H9 (cell line): ENCODE results near the gene SDHAF4. TPM values are rescaled to one million over a fixed set of nuclear protein-coding genes. Genes with fewer than 3 reads are reported as not detected.

Experiments
- DNase-seq: peaks from one replicate; pipeline ENCODE4 v3.0.0-alpha.2; 2017
- H2AFZ ChIP-seq: one replicate; pipeline ENCODE4 v1.6.1; 2013; ENCODE audit warnings: mild to moderate bottlenecking, low read length, control low read depth, moderate library complexity
- H2AK5ac ChIP-seq: 2 replicates; pipeline ENCODE4 v1.6.1; 2013; ENCODE audit warnings: low read length, control low read depth, mixed read lengths; ENCODE audit not compliant: insufficient read length
- H2BK120ac ChIP-seq: one replicate; pipeline ENCODE4 v1.6.1; 2013; ENCODE audit warnings: low read depth, mild to moderate bottlenecking, low read length, control low read depth, inconsistent platforms; ENCODE audit not compliant: poor library complexity, severe bottlenecking
- H2BK12ac ChIP-seq: 2 replicates; pipeline ENCODE4 v1.6.1; 2013; ENCODE audit warnings: low read length, control low read depth, mixed read lengths, low read depth; ENCODE audit not compliant: insufficient read length
- H2BK15ac ChIP-seq: 2 replicates; pipeline ENCODE4 v1.6.1; 2013; ENCODE audit warnings: low read depth, low read length, control low read depth
- H2BK20ac ChIP-seq: one replicate; pipeline ENCODE4 v1.6.1; 2013; ENCODE audit warnings: low read depth, mild to moderate bottlenecking, low read length, control low read depth, inconsistent platforms; ENCODE audit not compliant: poor library complexity, severe bottlenecking
- H2BK5ac ChIP-seq: 2 replicates; pipeline ENCODE4 v1.6.1; 2013; ENCODE audit warnings: low read length, control low read depth, mixed read lengths; ENCODE audit not compliant: insufficient read length
- H3K14ac ChIP-seq: 2 replicates; pipeline ENCODE4 v1.6.1; 2013; ENCODE audit warnings: low read length, control low read depth; ENCODE audit not compliant: insufficient read depth
- H3K18ac ChIP-seq: 2 replicates; pipeline ENCODE4 v1.6.1; 2013; ENCODE audit warnings: low read depth, mild to moderate bottlenecking, mixed read lengths, low read length, control low read depth; ENCODE audit not compliant: insufficient read length
- H3K23ac ChIP-seq: 2 replicates; pipeline ENCODE4 v1.6.1; 2013; ENCODE audit warnings: low read length, control low read depth, mixed read lengths, low read depth; ENCODE audit not compliant: insufficient read length
- H3K23me2 ChIP-seq: 2 replicates; pipeline ENCODE4 v1.6.1; 2013; ENCODE audit warnings: low read depth, mild to moderate bottlenecking, mixed read lengths, low read length, control low read depth; ENCODE audit not compliant: insufficient read length, poor library complexity, severe bottlenecking
- H3K27ac ChIP-seq: 2 replicates; pipeline ENCODE4 v1.5.1; 2013; ENCODE audit warnings: low read length, control low read depth, mixed read lengths, low read depth; ENCODE audit not compliant: insufficient read length
- H3K27me3 ChIP-seq: 2 replicates; pipeline ENCODE4 v1.6.1; 2013; ENCODE audit warnings: low read length, control low read depth, inconsistent platforms; ENCODE audit not compliant: insufficient read depth
- H3K4ac ChIP-seq: 2 replicates; pipeline ENCODE4 v1.6.1; 2013; ENCODE audit warnings: low read depth, mild to moderate bottlenecking, control low read depth, inconsistent platforms, low read length, moderate library complexity
- H3K4me1 ChIP-seq: 2 replicates; pipeline ENCODE4 v1.6.1; 2013; ENCODE audit warnings: low read length, control low read depth, inconsistent platforms; ENCODE audit not compliant: insufficient read depth
- H3K4me2 ChIP-seq: 2 replicates; pipeline ENCODE4 v1.6.1; 2013; ENCODE audit warnings: low read length, control low read depth, mixed read lengths; ENCODE audit not compliant: insufficient read length, insufficient read depth
- H3K56ac ChIP-seq: 2 replicates; pipeline ENCODE4 v1.6.1; 2013; ENCODE audit warnings: low read depth, mild to moderate bottlenecking, mixed read lengths, low read length, control low read depth; ENCODE audit not compliant: insufficient read length
- H3K79me1 ChIP-seq: 2 replicates; pipeline ENCODE4 v1.6.1; 2013; ENCODE audit warnings: low read depth, mild to moderate bottlenecking, moderate library complexity, low read length, control low read depth, inconsistent platforms; ENCODE audit not compliant: insufficient read depth, poor library complexity, severe bottlenecking
- H3K79me2 ChIP-seq: 2 replicates; pipeline ENCODE4 v1.6.1; 2013; ENCODE audit warnings: low read length, control low read depth, inconsistent platforms; ENCODE audit not compliant: insufficient read depth
- H3K9ac ChIP-seq: 2 replicates; pipeline ENCODE4 v1.6.1; 2013; ENCODE audit warnings: low read length, control low read depth, mixed read lengths; ENCODE audit not compliant: insufficient read length; ENCODE audit errors: extremely low read depth
- H3K9me3 ChIP-seq: one replicate; pipeline ENCODE4 v1.6.1; 2013; ENCODE audit warnings: low read depth, low read length, inconsistent platforms; ENCODE audit not compliant: control insufficient read depth
- H3T11ph ChIP-seq: one replicate; pipeline ENCODE4 v1.6.1; 2013; ENCODE audit warnings: mild to moderate bottlenecking, low read length, control low read depth, inconsistent platforms
- H4K20me1 ChIP-seq: one replicate; pipeline ENCODE4 v1.6.1; 2013; ENCODE audit not compliant: control insufficient read depth, insufficient read length, insufficient read depth
- H4K5ac ChIP-seq: 2 replicates; pipeline ENCODE4 v1.6.1; 2013; ENCODE audit warnings: low read depth, mild to moderate bottlenecking, mixed read lengths, low read length, control low read depth; ENCODE audit not compliant: insufficient read length
- H4K8ac ChIP-seq: replicated peaks from 2 replicates; pipeline ENCODE4 v1.6.1; 2013; ENCODE audit warnings: low read length, control low read depth, mixed read lengths, low read depth; ENCODE audit not compliant: insufficient read length
- H4K91ac ChIP-seq: 2 replicates; pipeline ENCODE4 v1.6.1; 2013; ENCODE audit warnings: low read depth, mild to moderate bottlenecking, moderate library complexity, mixed read lengths, low read length, control low read depth; ENCODE audit not compliant: insufficient read length
- H3K27ac Mint-ChIP-seq, 3 experiments: 2 replicates in 2 of 3; 3 replicates in 1 of 3; pipeline ENCODE4 v1.8.0; 2020 to 2021; ENCODE audit warnings: mixed read lengths in 3 of 3, mild to moderate bottlenecking in 1 of 3, moderate library complexity in 1 of 3
- H3K27me3 Mint-ChIP-seq: 2 replicates; pipeline ENCODE4 v1.8.0; 2021; ENCODE audit warnings: low read depth, mild to moderate bottlenecking, moderate library complexity, mixed read lengths
- H3K36me3 Mint-ChIP-seq, 3 experiments: 2 replicates in 2 of 3; 3 replicates in 1 of 3; pipeline ENCODE4 v1.8.0; 2020 to 2021; ENCODE audit warnings: low read depth in 3 of 3, mixed read lengths in 3 of 3; ENCODE audit not compliant: insufficient read depth in 1 of 3
- H3K4me1 Mint-ChIP-seq, 2 experiments: 2 replicates each; pipeline ENCODE4 v1.8.0; 2020; ENCODE audit warnings: mixed read lengths in 2 of 2
- H3K4me3 Mint-ChIP-seq, 2 experiments: 2 replicates in 1 of 2; 3 replicates in 1 of 2; pipeline ENCODE4 v1.8.0; 2020 to 2021; ENCODE audit warnings: mild to moderate bottlenecking in 2 of 2, mixed read lengths in 2 of 2, moderate library complexity in 1 of 2
- H3K9me3 Mint-ChIP-seq, 2 experiments: 2 replicates in 1 of 2; 3 replicates in 1 of 2; pipeline ENCODE4 v1.8.0; 2020; ENCODE audit warnings: mild to moderate bottlenecking in 2 of 2, mixed read lengths in 2 of 2, moderate library complexity in 1 of 2
- WGBS: extraction: QIAGEN DNeasy Blood & Tissue Kit; methylation state at CpG from one replicate; pipeline ENCODE4 v1.1.7; 2013; ENCODE audit warnings: missing lambda C conversion rate, low lambda C conversion rate, mixed read lengths; ENCODE audit not compliant: insufficient read length; ENCODE audit errors: extremely low coverage; 5-methylcytosine and 5-hydroxymethylcytosine counted together
- total RNA-seq: library from RNA; stranded (reverse); gene quantifications from 2 replicates; pipeline ENCODE4 v1.2.1, GENCODE V29; 2021
- TF ChIP-seq, protein P1 (sequence below): fragments of 200-600 bp; sonication (generic); conservative IDR thresholded peaks from 3 replicates; pipeline ENCODE4 v1.8.0; 2021; ENCODE audit warnings: antibody characterized with exemption, mild to moderate bottlenecking

The SDHAF4 gene
- total RNA-seq, 1 experiment from 2014 or later = 9.2 TPM

DNA sequence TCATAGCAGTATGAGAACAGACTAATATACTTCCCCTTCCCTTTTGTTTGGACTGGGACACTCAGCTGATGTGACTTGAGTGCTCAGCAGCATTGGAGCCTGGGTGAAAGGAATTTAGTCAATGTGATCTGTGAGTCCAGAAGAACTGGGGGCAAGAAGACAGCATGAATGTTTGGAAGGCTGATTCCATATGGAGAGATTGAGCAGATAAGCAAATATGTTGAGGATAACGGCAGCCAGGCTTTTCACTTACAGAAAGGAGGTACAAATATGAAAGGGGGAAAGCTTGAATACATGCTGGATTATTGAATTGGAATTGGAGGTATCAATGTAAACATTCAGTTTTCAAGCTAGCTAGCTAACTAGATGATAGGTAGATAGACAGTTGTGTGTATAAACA is 63.2 kb downstream of the SDHAF4 start:
- Histone ChIP-seq H3K27me3 (no peaks in the 10 kb centered on the region), H3K4me2 (no peak overlapping the region), H2BK15ac (no peak overlapping the region), H3K4ac (no peak overlapping the region), H3K14ac (no peak overlapping the region), H3K23me2 (no peaks in the 10 kb centered on the region), H3K4me1 (no peaks in the 10 kb centered on the region), H2AFZ (no peak overlapping the region), H3K79me1 (no peaks in the 10 kb centered on the region), H2AK5ac (no peak overlapping the region), H4K20me1 (no peaks in the 10 kb centered on the region), H4K5ac (no peak overlapping the region), H4K91ac (no peak overlapping the region), H3K23ac (no peak overlapping the region), H3K79me2 (no peaks in the 10 kb centered on the region), H3K56ac (no peak overlapping the region), H3T11ph (no peak overlapping the region), H2BK12ac (no peak overlapping the region), H2BK20ac (no peak overlapping the region), H3K9me3 (no peaks in the 10 kb centered on the region), H4K8ac (no peak overlapping the region), H3K27ac (no peak overlapping the region), H3K9ac (no peak overlapping the region), H2BK5ac (no peak overlapping the region), H2BK120ac (no peak overlapping the region), H3K18ac (no peak overlapping the region)
- no peak for DNase-seq
- H3K36me3 Mint-ChIP-seq = peaks cover 0 to 4% (median 0%) of the 10 kb centered on the region in 3 experiments; a peak in 1 of 7 replicates
- WGBS = no CpG with 5 or more reads among the region's 1 CpG
- H3K4me1 Mint-ChIP-seq = no peaks in the 10 kb centered on the region
- H3K27me3 Mint-ChIP-seq = no peaks in the 10 kb centered on the region
- H3K27ac Mint-ChIP-seq = no peak overlapping the region
- H3K9me3 Mint-ChIP-seq = peaks cover 0 to 10% of the 10 kb centered on the region in 2 experiments; a peak in 3 of 5 replicates
- TF ChIP-seq, protein P1, sequence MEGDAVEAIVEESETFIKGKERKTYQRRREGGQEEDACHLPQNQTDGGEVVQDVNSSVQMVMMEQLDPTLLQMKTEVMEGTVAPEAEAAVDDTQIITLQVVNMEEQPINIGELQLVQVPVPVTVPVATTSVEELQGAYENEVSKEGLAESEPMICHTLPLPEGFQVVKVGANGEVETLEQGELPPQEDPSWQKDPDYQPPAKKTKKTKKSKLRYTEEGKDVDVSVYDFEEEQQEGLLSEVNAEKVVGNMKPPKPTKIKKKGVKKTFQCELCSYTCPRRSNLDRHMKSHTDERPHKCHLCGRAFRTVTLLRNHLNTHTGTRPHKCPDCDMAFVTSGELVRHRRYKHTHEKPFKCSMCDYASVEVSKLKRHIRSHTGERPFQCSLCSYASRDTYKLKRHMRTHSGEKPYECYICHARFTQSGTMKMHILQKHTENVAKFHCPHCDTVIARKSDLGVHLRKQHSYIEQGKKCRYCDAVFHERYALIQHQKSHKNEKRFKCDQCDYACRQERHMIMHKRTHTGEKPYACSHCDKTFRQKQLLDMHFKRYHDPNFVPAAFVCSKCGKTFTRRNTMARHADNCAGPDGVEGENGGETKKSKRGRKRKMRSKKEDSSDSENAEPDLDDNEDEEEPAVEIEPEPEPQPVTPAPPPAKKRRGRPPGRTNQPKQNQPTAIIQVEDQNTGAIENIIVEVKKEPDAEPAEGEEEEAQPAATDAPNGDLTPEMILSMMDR = no peak
- no peak overlapping the region for H3K4me3 Mint-ChIP-seq
